HG03439 (cell line): ENCODE measurements around the gene PDE4B.
"Not testable (repeated sequence)": the region's sequence is repeated elsewhere in the genome, so short reads cannot be mapped to it uniquely, and the experiment has no call there.

Experiments used
- ATAC-seq: cut with Tn5 transposase; IDR thresholded peaks from one replicate; pipeline ENCODE4 v1.9.1; 2021; ENCODE audit warnings: mild to moderate bottlenecking, moderate library complexity; ENCODE audit not compliant: unreplicated experiment

The PDE4B gene

GRCh38 chr1:66043186-66043585 is 250.5 kb downstream of the PDE4B start:
- no peak for ATAC-seq

GRCh38 chr1:66044912-66045311 is 252.2 kb downstream of the PDE4B start:
- no peak for ATAC-seq

GRCh38 chr1:66046415-66046814 is 253.7 kb downstream of the PDE4B start:
- no peak for ATAC-seq

GRCh38 chr1:66048011-66048410 is 255.3 kb downstream of the PDE4B start:
- no peak for ATAC-seq

GRCh38 chr1:66050123-66050522 is 257.4 kb downstream of the PDE4B start:
- ATAC-seq, result no peak

- ATAC-seq, result no peak
These were observed 257.9 kb downstream of the PDE4B start for GRCh38 chr1:66050633-66051032.

GRCh38 chr1:66055092-66055491 is 262.4 kb downstream of the PDE4B start:
- ATAC-seq, result no peak

GRCh38 chr1:66057448-66057847 is 264.8 kb downstream of the PDE4B start:
- ATAC-seq, result not testable (repeated sequence)

- no peak for ATAC-seq
These were observed 265.9 kb downstream of the PDE4B start for GRCh38 chr1:66058558-66058957.

GRCh38 chr1:66067219-66067618 is 274.5 kb downstream of the PDE4B start:
- not testable (repeated sequence) for ATAC-seq

- no peak for ATAC-seq
These were observed 277.5 kb downstream of the PDE4B start for GRCh38 chr1:66069976-66070876.

- ATAC-seq, result no peak
These were observed 280.7 kb downstream of the PDE4B start for GRCh38 chr1:66073388-66073787.

- ATAC-seq, result no peak
These were observed 281.5 kb downstream of the PDE4B start for GRCh38 chr1:66074147-66074546.

- ATAC-seq, result no peak
These were observed 285.7 kb downstream of the PDE4B start for GRCh38 chr1:66078412-66078811.

GRCh38 chr1:66083003-66083402 is 290.3 kb downstream of the PDE4B start:
- ATAC-seq, result no peak

- ATAC-seq, result no peak
These were observed 291.7 kb downstream of the PDE4B start for GRCh38 chr1:66084442-66084841.

GRCh38 chr1:66085600-66085999 is 292.9 kb downstream of the PDE4B start:
- ATAC-seq, result no peak

GRCh38 chr1:66088787-66089186 is 296.1 kb downstream of the PDE4B start:
- ATAC-seq, result no peak

- no peak for ATAC-seq
These were observed 298.3 kb downstream of the PDE4B start for GRCh38 chr1:66090859-66091457.

- no peak for ATAC-seq
These were observed 302.5 kb downstream of the PDE4B start for GRCh38 chr1:66095190-66095589.

- ATAC-seq, result not testable (repeated sequence)
These were observed 308.3 kb downstream of the PDE4B start for GRCh38 chr1:66100959-66101358.

GRCh38 chr1:66104076-66104475 is 311.4 kb downstream of the PDE4B start:
- ATAC-seq, result not testable (repeated sequence)
